Measurements from ENCODE around the gene GAD1.

The GAD1 gene

DNA sequence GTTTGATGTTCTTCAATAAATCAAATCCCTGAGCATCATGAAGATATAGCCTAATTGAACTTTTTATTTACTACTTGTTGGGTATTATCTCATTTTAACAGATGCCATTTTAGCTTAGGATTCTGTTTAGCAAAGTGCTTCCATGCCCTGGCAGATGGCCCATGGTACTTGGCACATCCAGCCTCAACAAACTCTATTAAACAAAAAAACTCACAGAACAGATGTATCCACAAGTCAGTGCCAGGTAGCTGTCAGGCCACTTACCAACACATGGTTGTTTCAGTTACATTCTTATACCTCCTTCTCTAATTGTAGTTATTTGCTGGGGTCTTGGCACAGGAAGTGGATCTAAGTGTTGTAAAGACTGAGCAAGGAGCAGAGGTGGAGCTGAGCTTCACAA, 29.6 kb downstream of the GAD1 start:
- no peak overlapping the region for H3K9ac ChIP-seq (ENCODE audit: low read length)
- TF ChIP-seq, protein P1, sequence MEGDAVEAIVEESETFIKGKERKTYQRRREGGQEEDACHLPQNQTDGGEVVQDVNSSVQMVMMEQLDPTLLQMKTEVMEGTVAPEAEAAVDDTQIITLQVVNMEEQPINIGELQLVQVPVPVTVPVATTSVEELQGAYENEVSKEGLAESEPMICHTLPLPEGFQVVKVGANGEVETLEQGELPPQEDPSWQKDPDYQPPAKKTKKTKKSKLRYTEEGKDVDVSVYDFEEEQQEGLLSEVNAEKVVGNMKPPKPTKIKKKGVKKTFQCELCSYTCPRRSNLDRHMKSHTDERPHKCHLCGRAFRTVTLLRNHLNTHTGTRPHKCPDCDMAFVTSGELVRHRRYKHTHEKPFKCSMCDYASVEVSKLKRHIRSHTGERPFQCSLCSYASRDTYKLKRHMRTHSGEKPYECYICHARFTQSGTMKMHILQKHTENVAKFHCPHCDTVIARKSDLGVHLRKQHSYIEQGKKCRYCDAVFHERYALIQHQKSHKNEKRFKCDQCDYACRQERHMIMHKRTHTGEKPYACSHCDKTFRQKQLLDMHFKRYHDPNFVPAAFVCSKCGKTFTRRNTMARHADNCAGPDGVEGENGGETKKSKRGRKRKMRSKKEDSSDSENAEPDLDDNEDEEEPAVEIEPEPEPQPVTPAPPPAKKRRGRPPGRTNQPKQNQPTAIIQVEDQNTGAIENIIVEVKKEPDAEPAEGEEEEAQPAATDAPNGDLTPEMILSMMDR (IDR thresholded peaks at IDR 0.05; ENCODE audit: insufficient read depth, low read length, poor library complexity, severe bottlenecking), result no peak
- TF ChIP-seq EZH2phosphoT487 (conservative IDR thresholded peaks at IDR 0.05; ENCODE audit: low read length), result no peak
- H3K79me2 ChIP-seq (ENCODE audit: insufficient read depth, low read length), result no peaks in the 10 kb centered on the region
- no peaks in the 10 kb centered on the region for H3F3A ChIP-seq (ENCODE audit: insufficient read depth)
- no peaks in the 10 kb centered on the region for H4K20me1 ChIP-seq (ENCODE audit: low read depth, low read length)
- no peak overlapping the region for H3K4me2 ChIP-seq (ENCODE audit: low read depth, low read length, poor library complexity, severe bottlenecking)
- no peak overlapping the region for H2AFZ ChIP-seq (ENCODE audit: low read depth, low read length, severe bottlenecking)
- no peaks in the 10 kb centered on the region for H3K27me3 ChIP-seq (ENCODE audit: low read length)
- H3K4me3 ChIP-seq (ENCODE audit: insufficient read depth, low read length, poor library complexity, severe bottlenecking), result no peak overlapping the region
- H3K36me3 ChIP-seq (ENCODE audit: low read length), result no peaks in the 10 kb centered on the region
- H3K9me3 ChIP-seq (ENCODE audit: insufficient read depth, low read length), result no peaks in the 10 kb centered on the region
- no peaks in the 10 kb centered on the region for H3K9me2 ChIP-seq (replicated peaks; ENCODE audit: insufficient read depth, low read length)
- no peak overlapping the region for H3K27ac ChIP-seq (ENCODE audit: low read depth, low read length)

DNA sequence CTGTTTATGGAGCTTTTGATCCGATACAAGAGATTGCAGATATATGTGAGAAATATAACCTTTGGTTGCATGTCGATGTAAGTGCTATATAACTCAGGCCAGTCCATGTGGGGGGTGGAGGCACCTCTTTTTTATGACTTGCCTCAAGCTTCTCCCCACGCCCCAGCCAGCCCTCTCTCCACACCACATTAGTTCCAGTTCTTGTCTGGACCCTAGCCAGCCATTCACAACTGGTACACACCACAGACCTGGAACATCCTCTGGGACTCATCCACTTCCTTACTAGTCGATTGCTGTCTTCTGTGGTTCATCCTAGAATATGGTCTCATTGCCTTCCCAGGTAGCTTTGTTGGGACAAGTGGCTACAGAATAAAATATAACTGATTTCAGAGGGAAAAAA, 31.0 kb downstream of the GAD1 start:
- no peak overlapping the region for H3K27ac ChIP-seq (ENCODE audit: low read depth, low read length)
- TF ChIP-seq, protein P1 (IDR thresholded peaks at IDR 0.05; ENCODE audit: insufficient read depth, low read length, poor library complexity, severe bottlenecking), result no peak
- TF ChIP-seq EZH2phosphoT487 (conservative IDR thresholded peaks at IDR 0.05; ENCODE audit: low read length), result no peak
- H3K9ac ChIP-seq (ENCODE audit: low read length), result no peak overlapping the region

GRCh38 chr2:170848587-170848986, 31.9 kb downstream of the GAD1 start:
- Histone ChIP-seq H3K9me3 (ENCODE audit: insufficient read depth, low read length) (no peaks in the 10 kb centered on the region), H3K9me2 (replicated peaks; ENCODE audit: insufficient read depth, low read length) (no peaks in the 10 kb centered on the region), H4K20me1 (ENCODE audit: low read depth, low read length) (no peaks in the 10 kb centered on the region), H3K9ac (ENCODE audit: low read length) (no peak overlapping the region), H3K4me2 (ENCODE audit: low read depth, low read length, poor library complexity, severe bottlenecking) (no peak overlapping the region), H3K4me3 (ENCODE audit: insufficient read depth, low read length, poor library complexity, severe bottlenecking) (no peak overlapping the region), H3K36me3 (ENCODE audit: low read length) (no peaks in the 10 kb centered on the region), H3K27ac (ENCODE audit: low read depth, low read length) (no peak overlapping the region), H3K27me3 (ENCODE audit: low read length) (no peaks in the 10 kb centered on the region), H2AFZ (ENCODE audit: low read depth, low read length, severe bottlenecking) (no peak overlapping the region), H3F3A (ENCODE audit: insufficient read depth) (no peaks in the 10 kb centered on the region), H3K79me2 (ENCODE audit: insufficient read depth, low read length) (no peaks in the 10 kb centered on the region)
- TF ChIP-seq, protein P1 (IDR thresholded peaks at IDR 0.05; ENCODE audit: insufficient read depth, low read length, poor library complexity, severe bottlenecking), result no peak
- TF ChIP-seq EZH2phosphoT487 (conservative IDR thresholded peaks at IDR 0.05; ENCODE audit: low read length), result no peak

More for the DNA sequence above, 31.0 kb downstream of the GAD1 start:
- Histone ChIP-seq H2AFZ (ENCODE audit: low read depth, low read length, severe bottlenecking) (no peak overlapping the region), H3K9me3 (ENCODE audit: insufficient read depth, low read length) (no peaks in the 10 kb centered on the region), H4K20me1 (ENCODE audit: low read depth, low read length) (no peaks in the 10 kb centered on the region), H3K4me2 (ENCODE audit: low read depth, low read length, poor library complexity, severe bottlenecking) (no peak overlapping the region), H3K27me3 (ENCODE audit: low read length) (no peaks in the 10 kb centered on the region), H3K4me3 (ENCODE audit: insufficient read depth, low read length, poor library complexity, severe bottlenecking) (no peak overlapping the region), H3K79me2 (ENCODE audit: insufficient read depth, low read length) (no peaks in the 10 kb centered on the region), H3K36me3 (ENCODE audit: low read length) (no peaks in the 10 kb centered on the region), H3F3A (ENCODE audit: insufficient read depth) (no peaks in the 10 kb centered on the region), H3K9me2 (replicated peaks; ENCODE audit: insufficient read depth, low read length) (no peaks in the 10 kb centered on the region)

Data from SU-DHL-6 (cell line).